Measurements from ENCODE around the gene ADAT3. TPM values are rescaled to one million over a fixed set of nuclear protein-coding genes. Genes with fewer than 3 reads are reported as not detected.

Gene ADAT3
- total RNA-seq, 2 experiments from 2014 or later = 7.9 to 16.4 TPM

GRCh38 chr19:1912760-1913505 lies 7.7 kb downstream of the ADAT3 start:
- Histone ChIP-seq H3K4me2 (ENCODE audit: low read length) (no peak overlapping the region), H3K9me2 (ENCODE audit: insufficient read depth, low read length) (no peaks in the 10 kb centered on the region), H3K9me3 (ENCODE audit: low read length) (no peaks in the 10 kb centered on the region), H3K79me2 (ENCODE audit: insufficient read depth, low read depth, low read length) (peaks cover 26% of the 10 kb centered on the region), H3K4me1 (ENCODE audit: insufficient read depth, low read length, poor library complexity, severe bottlenecking) (no peaks in the 10 kb centered on the region), H3K4me3 (ENCODE audit: low read depth, low read length, poor library complexity, severe bottlenecking) (no peak overlapping the region), H2AFZ (ENCODE audit: low read length) (no peak overlapping the region), H3K36me3 (ENCODE audit: insufficient read depth, low read length) (peaks cover 40% of the 10 kb centered on the region), H4K20me1 (ENCODE audit: insufficient read depth, low read length) (no peaks in the 10 kb centered on the region; the same call in 1 of the 2 replicates), H3K27ac (ENCODE audit: low read depth, low read length, poor library complexity, severe bottlenecking) (no peak overlapping the region)
- TF ChIP-seq CTCF (conservative IDR thresholded peaks at IDR 0.05; ENCODE audit: low read length) (no peak), EZH2phosphoT487 (IDR thresholded peaks at IDR 0.05; ENCODE audit: borderline replicate concordance, low read depth, low read length) (no peak)
- DNase-seq (ENCODE audit: low spot score) = no peak
- BruUV-seq (replicated peaks) = no TSS peak
- ChIA-PET CTCF (ENCODE audit: unreplicated experiment) (no interaction called here), POLR2A (no interaction called here)
- intact Hi-C loops (cut with micrococcal nuclease; ENCODE audit: unreplicated experiment) = no loop called here

GRCh38 chr19:1913781-1914577 lies 8.8 kb downstream of the ADAT3 start:
- H3K79me2 ChIP-seq (ENCODE audit: insufficient read depth, low read depth, low read length) = peaks cover 17% of the 10 kb centered on the region
- ChIA-PET CTCF (ENCODE audit: unreplicated experiment) (no interaction called here), POLR2A (no interaction called here)
- no peaks in the 10 kb centered on the region for H3K4me1 ChIP-seq (ENCODE audit: insufficient read depth, low read length, poor library complexity, severe bottlenecking)
- H3K9me2 ChIP-seq (ENCODE audit: insufficient read depth, low read length) = no peaks in the 10 kb centered on the region
- H3K4me3 ChIP-seq (ENCODE audit: low read depth, low read length, poor library complexity, severe bottlenecking) = no peak overlapping the region
- H3K36me3 ChIP-seq (ENCODE audit: insufficient read depth, low read length) = peaks cover 48% of the 10 kb centered on the region
- H3K27ac ChIP-seq (ENCODE audit: low read depth, low read length, poor library complexity, severe bottlenecking) = no peak overlapping the region
- H3K4me2 ChIP-seq (ENCODE audit: low read length) = no peak overlapping the region
- TF ChIP-seq CTCF (conservative IDR thresholded peaks at IDR 0.05; ENCODE audit: low read length) (no peak), EZH2phosphoT487 (IDR thresholded peaks at IDR 0.05; ENCODE audit: borderline replicate concordance, low read depth, low read length) (no peak)
- H2AFZ ChIP-seq (ENCODE audit: low read length) = no peak overlapping the region
- no peak for DNase-seq (ENCODE audit: low spot score)
- intact Hi-C loops (cut with micrococcal nuclease; ENCODE audit: unreplicated experiment) = no loop called here
- no TSS peak for BruUV-seq (replicated peaks)
- no peaks in the 10 kb centered on the region for H3K9me3 ChIP-seq (ENCODE audit: low read length)
- no peaks in the 10 kb centered on the region; the same call in 1 of the 2 replicates for H4K20me1 ChIP-seq (ENCODE audit: insufficient read depth, low read length)

Measured in OCI-LY7 (cell line).